ENCODE data around the gene ADIPOR2. TPM values are rescaled to one million over a fixed set of nuclear protein-coding genes. Genes with fewer than 3 reads are reported as not detected.

Gene ADIPOR2
- total and polyA plus RNA-seq, 8 donors = 2.9 to 185 (median 26.9) TPM

DNA sequence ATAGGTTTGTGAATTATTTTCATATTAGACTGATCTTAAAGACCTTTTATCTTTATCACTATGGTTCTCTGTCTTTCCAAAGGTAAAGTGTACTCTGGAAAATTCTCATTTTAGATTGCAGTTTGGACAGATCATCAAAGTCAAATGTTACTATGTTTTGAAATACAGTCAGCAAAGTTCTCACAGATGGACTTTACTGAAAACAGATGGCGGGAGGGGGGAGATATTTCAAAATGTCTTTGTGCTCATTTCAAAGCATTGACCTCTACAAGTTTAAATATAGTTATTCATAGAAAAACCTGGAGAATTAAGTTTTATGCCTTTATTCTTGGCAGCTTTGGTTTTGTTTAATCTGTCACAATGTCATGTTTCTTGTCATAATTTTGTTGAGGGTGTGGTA is 77.7 kb downstream of the ADIPOR2 start:
- 84 to 97% (median 88%) methylated on average over 1 of the region's 1 CpG for WGBS, 5 donors
- H3K4me3 ChIP-seq = no peak overlapping the region
- DNase-seq = no peak
- no peak overlapping the region for H3K27ac ChIP-seq
- H3K36me3 ChIP-seq = peaks cover 0 to 11% (median 9%) of the 10 kb centered on the region in 4 donors
- H3K27me3 ChIP-seq = no peaks in the 10 kb centered on the region
- no peak for TF ChIP-seq EP300 (IDR thresholded peaks at IDR 0.05)
- TF ChIP-seq POLR2AphosphoS5 (IDR thresholded peaks at IDR 0.05) = no peak
- no peak for TF ChIP-seq POLR2A (IDR thresholded peaks at IDR 0.05)
- TF ChIP-seq, protein P1, sequence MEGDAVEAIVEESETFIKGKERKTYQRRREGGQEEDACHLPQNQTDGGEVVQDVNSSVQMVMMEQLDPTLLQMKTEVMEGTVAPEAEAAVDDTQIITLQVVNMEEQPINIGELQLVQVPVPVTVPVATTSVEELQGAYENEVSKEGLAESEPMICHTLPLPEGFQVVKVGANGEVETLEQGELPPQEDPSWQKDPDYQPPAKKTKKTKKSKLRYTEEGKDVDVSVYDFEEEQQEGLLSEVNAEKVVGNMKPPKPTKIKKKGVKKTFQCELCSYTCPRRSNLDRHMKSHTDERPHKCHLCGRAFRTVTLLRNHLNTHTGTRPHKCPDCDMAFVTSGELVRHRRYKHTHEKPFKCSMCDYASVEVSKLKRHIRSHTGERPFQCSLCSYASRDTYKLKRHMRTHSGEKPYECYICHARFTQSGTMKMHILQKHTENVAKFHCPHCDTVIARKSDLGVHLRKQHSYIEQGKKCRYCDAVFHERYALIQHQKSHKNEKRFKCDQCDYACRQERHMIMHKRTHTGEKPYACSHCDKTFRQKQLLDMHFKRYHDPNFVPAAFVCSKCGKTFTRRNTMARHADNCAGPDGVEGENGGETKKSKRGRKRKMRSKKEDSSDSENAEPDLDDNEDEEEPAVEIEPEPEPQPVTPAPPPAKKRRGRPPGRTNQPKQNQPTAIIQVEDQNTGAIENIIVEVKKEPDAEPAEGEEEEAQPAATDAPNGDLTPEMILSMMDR (IDR thresholded peaks at IDR 0.05) = no peak
- H3K4me1 ChIP-seq = peaks cover 8 to 79% (median 33%) of the 10 kb centered on the region in 4 donors
- no peaks in the 10 kb centered on the region for H3K9me3 ChIP-seq
- intact Hi-C loops (cut with DNase I; ENCODE audit: low total_unique reads) = no loop called here

DNA sequence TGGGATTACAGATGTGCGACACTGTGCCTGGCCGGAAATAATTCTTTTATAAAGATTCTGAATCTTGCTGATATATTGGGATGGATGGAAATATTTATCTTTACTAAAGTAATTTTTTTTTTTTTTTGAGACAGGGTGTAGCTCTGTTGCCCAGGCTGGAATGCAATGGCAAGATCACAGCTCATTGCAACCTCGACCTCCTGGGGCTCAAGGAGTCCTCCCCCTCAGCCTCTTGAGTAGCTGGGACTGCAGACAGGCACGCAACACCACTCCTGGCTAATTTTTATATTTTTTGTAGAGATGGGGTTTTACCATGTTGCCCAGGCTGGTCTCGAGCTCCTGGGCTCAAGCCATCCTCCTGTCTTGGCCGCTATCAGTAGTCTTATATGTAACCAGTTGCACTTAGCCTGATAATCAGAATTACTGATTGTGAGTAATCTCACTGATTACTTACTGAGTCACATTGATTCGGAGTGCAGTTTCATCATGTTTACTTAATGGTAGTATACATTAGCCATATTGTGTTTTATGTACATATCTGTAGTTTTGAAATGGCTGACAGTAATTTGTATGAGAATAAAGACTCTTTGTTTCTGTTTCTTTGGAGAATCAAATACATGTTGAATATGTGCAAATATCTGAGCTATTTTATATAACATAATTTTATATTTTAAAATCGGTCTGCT is 79.1 kb downstream of the ADIPOR2 start:
- Histone ChIP-seq H3K4me3 (no peak overlapping the region), H3K9me3 (no peaks in the 10 kb centered on the region), H3K4me1 (peaks cover 8 to 84% (median 33%) of the 10 kb centered on the region in 4 donors), H3K27me3 (no peaks in the 10 kb centered on the region), H3K27ac (peak overlapping the region in 2 of 5 donors; percentile 20 to 28), H3K36me3 (peaks cover 0 to 21% (median 14%) of the 10 kb centered on the region in 4 donors)
- WGBS, 5 donors = 38 to 70% (median 63%) methylated on average over 8 of the region's 8 CpGs
- peak in 1 of 2 donors; percentile 49 for DNase-seq
- TF ChIP-seq EP300 (IDR thresholded peaks at IDR 0.05) (no peak), POLR2AphosphoS5 (IDR thresholded peaks at IDR 0.05) (peak in 2 of 3 donors; percentile 52 to 68)
- intact Hi-C loops (cut with DNase I; ENCODE audit: low total_unique reads) = no loop called here

DNA sequence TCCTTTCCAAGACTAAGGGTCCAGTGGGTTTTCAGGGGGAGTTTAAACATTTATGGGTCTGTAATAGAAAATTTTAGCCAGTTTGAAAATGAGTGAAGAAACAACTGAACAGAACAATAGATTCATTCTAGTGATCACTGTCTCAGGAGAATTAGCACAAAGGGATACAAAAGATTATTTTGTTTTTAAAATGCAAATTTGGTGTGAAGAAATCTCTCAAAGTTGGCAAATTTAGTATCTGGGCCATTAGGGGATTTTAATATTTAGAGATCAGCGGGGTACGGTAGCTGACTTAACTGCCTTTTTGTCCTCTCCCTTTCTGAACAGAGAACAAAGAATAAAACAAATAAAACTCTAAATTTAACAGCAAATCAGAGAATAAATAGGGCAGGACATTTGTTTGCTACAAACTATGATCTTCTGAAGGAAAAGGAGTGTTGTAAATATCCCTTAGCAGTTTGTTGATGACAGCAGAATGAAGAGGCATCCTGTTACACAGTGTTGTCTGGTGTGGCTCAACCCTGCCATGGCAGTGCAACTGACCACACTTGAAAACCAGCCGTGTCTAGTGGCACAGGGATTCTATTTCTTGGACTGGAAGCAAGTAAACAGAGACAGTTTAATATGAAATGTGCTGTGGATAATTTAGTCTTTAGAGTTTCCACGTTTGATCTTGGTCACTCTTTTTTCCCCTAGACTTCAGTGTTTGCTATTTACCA is 83.2 kb downstream of the ADIPOR2 start:
- Histone ChIP-seq H3K27ac (no peak overlapping the region), H3K27me3 (no peaks in the 10 kb centered on the region), H3K4me3 (no peak overlapping the region), H3K4me1 (peaks cover 4 to 56% (median 26%) of the 10 kb centered on the region in 4 donors), H3K36me3 (peaks cover 0 to 43% (median 30%) of the 10 kb centered on the region in 4 donors), H3K9me3 (no peaks in the 10 kb centered on the region)
- intact Hi-C loops (cut with DNase I; ENCODE audit: low total_unique reads) = no loop called here
- TF ChIP-seq EP300 (IDR thresholded peaks at IDR 0.05) (no peak), POLR2AphosphoS5 (IDR thresholded peaks at IDR 0.05) (no peak), POLR2A (IDR thresholded peaks at IDR 0.05) (no peak)
- TF ChIP-seq, protein P1 (IDR thresholded peaks at IDR 0.05) = no peak
- 51 to 74% (median 65%) methylated on average over 4 of the region's 4 CpGs for WGBS, 5 donors
- DNase-seq = no peak

DNA sequence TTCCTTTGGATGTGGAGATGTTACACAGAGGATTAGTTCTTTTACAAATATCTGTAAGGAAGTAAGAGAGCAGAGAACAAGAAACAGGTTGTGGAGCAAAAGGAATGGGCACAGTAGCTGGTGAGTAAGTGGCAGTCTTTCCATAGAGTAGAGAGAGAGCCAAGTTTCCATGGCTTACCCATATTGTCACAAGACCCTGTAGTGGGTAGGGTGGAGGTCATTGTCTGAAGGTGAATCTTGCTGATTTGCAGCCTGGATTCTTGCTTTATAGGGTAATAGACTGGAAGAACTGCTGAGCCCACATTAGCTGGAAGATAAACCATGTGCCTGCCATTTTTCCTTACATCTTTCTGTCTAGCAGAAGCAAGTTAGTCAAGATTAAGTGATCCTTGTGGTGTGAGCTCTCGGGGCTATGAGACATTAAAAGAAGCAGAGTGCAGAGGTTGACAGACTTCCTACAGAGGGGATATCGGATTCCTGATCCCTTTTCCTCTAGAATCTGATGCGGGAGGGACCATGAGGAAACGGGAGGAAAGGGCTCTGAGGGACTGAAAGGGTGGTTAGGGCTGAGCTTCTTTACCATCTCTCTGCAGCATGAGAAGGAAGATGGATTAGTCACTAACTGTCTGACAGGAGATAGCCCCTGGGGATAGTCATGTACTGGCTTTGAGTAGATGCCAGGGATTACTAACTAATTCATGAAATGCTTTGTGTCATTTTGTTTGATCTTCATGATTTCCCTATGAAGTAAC is 85.5 kb downstream of the ADIPOR2 start:
- Histone ChIP-seq H3K4me1 (peaks cover 11 to 56% (median 33%) of the 10 kb centered on the region in 4 donors), H3K9me3 (no peaks in the 10 kb centered on the region), H3K36me3 (peaks cover 5 to 54% (median 36%) of the 10 kb centered on the region in 4 donors), H3K4me3 (no peak overlapping the region), H3K27ac (no peak overlapping the region), H3K27me3 (no peaks in the 10 kb centered on the region)
- 81 to 95% (median 91%) methylated on average over 4 of the region's 4 CpGs for WGBS, 5 donors
- no peak for TF ChIP-seq POLR2AphosphoS5 (IDR thresholded peaks at IDR 0.05)
- no peak for TF ChIP-seq EP300 (IDR thresholded peaks at IDR 0.05)
- TF ChIP-seq, protein P1 (IDR thresholded peaks at IDR 0.05) = no peak
- no peak for TF ChIP-seq POLR2A (IDR thresholded peaks at IDR 0.05)
- no peak for DNase-seq
- intact Hi-C loops (cut with DNase I; ENCODE audit: low total_unique reads) = no loop called here

Data from stomach (tissue), 9 donors.